Measurements from ENCODE around the gene PLEKHG3. TPM values are rescaled to one million over a fixed set of nuclear protein-coding genes. Genes with fewer than 3 reads are reported as not detected.

PLEKHG3 gene
- total and polyA plus RNA-seq, 2 experiments from 2014 or later, result 23.0 to 83.1 TPM

GRCh38 chr14:64773046-64773445, 68.8 kb downstream of the PLEKHG3 start (continued):
- TF ChIP-seq ZNF462 (CRISPR knock-in tag; IDR thresholded peaks at IDR 0.05) (no peak), REST (IDR thresholded peaks at IDR 0.05; ENCODE audit: unreplicated experiment) (no peak), ZNF114 (CRISPR knock-in tag; IDR thresholded peaks at IDR 0.05) (no peak), EZH2phosphoT487 (IDR thresholded peaks at IDR 0.05; ENCODE audit: unreplicated experiment) (no peak), JUNB (IDR thresholded peaks at IDR 0.05; ENCODE audit: unreplicated experiment) (no peak), ZNF331 (CRISPR knock-in tag; IDR thresholded peaks at IDR 0.05; ENCODE audit: low read depth) (no peak), ETS1 (IDR thresholded peaks at IDR 0.05) (no peak), EZH2 (IDR thresholded peaks at IDR 0.05; ENCODE audit: low read depth, unreplicated experiment) (no peak)
